HG03097 (cell line): Measurements from ENCODE around the gene SCARB1.

Experiments used
- ATAC-seq: cut with Tn5 transposase; IDR thresholded peaks from one replicate; pipeline ENCODE4 v1.9.1; 2021; ENCODE audit not compliant: unreplicated experiment, low FRiP score

Gene SCARB1

DNA sequence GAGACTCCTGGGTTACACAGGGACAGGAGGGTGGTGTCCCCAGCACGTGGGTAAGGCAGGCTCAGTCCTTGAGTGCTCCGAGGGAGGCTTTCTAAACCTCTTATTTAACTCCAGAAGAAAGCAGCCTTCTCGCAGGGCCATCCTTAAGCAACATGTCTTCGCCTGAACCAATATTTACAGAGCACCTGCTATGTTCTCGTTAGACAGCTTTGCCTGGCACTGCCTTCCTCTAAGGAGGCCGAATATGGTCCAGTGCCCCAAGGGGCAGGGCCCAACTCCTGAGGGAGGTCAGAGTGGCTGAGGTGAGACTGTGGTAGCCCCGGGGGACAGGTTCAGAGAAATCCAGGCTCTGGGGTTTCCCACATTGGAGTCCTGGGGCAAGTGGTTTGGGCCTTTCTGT, 2.1 kb upstream of the SCARB1 start:
- no peak for ATAC-seq

DNA sequence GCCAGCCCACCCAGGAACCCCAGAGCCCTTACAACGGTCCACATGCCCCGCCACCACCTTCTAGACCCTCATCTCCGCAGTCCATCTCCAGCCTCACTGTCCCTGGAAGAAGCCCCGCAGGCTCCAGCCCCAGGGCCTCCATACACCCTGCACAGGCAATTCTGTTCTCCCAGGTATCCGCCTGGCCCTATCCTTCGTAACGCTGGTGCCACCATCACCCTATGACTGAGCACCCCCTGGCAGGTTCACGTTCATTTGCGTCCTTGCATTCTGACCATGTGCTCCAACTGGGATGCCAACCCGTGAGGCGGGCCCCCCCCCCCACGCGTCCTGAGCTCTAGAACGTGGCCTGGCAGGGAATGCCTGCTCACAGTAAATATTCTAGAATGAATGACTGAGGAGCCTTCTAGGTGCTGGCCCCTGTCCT, 675 bp upstream of the SCARB1 start:
- ATAC-seq = no peak

DNA sequence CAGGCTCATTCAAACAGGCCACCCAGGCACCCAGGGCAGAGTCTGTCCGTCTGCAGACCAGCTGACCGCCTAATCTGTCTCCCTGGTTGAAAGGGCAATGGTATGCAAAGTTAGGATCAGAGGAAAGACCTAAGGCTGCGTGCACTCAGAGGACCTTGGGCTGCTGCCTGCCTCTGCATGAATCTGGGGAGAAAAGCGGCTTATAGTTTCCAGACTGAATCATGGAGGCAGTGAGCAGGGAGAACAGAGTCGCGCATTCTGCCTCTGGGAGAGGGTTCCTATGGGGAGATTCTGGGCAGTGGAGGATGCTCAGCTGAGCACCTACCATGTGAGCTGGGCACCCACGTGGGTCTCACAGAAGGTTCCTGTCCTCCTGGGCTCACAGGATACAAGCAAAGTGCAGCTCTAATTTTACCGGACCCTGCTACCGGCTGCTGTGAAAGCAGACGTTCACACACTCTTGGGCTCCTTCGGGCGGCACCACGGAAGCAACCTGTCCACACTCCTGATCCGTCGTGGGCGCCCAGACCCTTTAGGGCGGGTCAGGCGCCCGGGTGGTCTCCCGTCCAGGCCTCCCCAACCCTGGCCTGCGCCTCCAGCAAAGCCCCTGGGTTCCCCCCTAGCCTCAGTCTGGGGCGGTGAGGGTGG, 772 bp downstream of the SCARB1 start:
- peak; percentile 22 for ATAC-seq

DNA sequence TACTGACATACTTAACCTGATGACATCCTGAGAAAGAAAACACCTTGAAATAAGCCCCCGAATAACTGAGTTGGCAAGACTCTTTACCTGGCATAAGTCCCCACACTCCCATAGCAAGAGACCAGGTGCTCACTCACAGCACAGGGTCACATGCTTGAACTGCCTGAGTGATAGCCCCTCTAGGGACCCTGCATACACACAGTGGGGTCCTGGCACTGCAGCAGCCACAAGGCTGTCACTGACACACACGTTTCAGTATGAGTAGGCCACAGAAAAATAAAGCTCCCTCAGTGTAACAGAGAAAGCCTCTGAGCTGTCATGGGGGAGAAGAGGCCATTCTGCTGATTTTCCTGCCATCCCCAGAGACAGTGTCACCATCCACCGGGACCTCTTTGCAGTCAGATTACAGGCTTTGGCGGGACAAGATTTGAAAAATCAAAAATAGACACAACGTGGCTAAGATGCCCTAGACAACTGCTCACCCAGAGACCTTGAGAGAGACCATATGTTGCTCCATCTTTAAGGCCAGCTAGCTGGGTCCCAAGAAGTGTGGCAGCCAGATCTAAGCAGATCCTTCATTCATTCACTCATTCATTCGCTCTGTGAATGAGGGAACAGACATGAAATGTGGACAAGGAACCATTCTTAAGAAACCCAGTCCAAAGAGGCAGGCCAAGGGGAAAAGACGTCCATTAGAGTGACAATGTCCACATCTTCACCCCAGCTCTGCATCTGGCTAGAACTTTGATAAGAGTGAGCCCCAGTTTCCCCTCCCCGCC, 1.6 kb downstream of the SCARB1 start:
- ATAC-seq = no peak

DNA sequence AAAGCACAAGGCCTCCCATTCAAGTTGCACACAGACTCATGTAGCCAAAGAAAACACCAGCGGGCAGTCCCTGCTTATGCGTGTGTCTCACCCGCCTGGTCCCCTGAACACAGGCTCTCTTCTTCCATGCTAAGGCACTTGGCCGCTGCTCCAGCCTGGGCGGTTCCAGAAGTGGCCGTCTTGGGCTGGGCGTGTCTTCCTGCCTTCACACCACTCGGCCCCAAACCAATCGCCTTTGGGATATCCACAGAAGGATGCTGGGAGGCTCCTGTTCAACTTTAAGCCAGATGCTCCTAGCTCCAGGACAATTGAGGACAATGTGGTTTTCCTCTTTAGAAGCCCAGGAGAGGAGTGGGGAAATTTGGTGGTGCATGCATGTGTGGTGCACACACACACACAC, 2.2 kb downstream of the SCARB1 start:
- ATAC-seq = no peak

DNA sequence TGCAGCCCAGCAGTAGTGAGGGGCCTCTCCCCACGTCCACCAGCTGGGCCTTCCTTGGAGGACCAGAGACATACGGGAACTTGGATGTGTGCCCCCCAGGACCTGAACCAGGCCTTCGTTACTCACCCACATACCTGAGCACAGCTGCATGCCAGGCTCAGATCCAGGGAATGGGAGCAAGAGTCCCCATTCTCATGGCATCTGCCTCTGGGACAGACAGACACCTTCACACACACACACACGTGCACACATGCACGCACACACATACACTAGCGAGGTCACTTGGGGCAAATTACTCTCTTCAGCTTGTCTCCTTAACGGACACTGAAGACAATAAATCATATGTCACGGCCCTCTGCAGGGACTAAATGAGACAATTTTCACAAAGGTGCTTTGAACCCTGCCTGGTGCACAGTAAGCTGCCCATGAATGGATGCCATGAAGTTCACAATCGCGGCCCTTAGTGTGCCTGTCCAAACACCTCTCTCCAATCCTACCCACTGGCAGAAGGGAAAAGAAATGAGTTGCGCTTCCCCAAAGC, 5.7 kb downstream of the SCARB1 start:
- no peak for ATAC-seq

DNA sequence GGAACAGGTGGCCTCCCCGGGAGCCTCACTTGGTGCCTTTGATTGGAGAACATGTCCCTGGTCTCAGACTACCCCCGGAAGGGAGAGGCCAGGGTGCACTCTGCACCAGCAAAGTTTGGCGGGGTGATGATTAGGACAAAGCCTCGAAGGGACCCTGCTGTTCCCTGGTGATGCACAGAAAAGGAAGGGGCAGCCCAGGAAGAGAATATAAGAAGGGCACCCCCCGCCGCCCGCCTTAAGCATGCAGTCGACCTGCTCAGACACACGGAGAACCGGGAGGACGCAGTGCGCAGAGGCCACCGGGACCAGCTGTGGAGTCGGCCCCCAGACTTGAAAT, 6.9 kb downstream of the SCARB1 start:
- ATAC-seq = no peak

DNA sequence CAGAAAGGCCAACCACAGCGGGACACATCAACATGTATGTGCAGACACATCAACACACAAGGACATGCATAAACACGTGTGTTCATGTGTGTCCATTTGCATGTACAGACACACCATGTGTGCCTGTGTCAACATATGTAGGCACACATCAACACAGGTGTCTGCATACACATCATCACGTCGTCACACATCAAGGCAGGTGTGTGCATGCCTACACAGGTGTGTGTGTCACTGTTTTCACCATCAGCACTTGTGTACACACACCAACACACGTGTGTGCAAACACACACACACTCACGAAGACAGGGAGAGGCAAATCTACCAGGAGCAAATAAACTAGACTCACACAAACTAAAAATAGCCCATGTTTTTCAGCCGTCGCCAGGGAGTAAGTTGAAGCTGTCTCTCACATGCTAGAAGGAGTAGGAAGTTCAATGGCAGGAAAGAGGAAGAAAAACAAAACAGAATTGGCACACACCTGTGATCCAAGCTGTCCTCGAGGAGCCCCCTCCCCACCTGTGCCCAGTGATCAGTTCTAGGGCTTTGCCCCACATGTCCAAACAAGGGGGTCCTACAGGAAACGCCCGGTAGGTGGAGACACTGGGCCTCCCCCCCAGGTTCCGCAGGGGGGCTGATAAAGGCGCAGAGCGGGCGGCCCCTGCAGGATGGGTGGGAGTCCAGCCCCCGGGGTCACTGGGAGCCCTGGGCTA, 7.4 kb downstream of the SCARB1 start:
- ATAC-seq = no peak

DNA sequence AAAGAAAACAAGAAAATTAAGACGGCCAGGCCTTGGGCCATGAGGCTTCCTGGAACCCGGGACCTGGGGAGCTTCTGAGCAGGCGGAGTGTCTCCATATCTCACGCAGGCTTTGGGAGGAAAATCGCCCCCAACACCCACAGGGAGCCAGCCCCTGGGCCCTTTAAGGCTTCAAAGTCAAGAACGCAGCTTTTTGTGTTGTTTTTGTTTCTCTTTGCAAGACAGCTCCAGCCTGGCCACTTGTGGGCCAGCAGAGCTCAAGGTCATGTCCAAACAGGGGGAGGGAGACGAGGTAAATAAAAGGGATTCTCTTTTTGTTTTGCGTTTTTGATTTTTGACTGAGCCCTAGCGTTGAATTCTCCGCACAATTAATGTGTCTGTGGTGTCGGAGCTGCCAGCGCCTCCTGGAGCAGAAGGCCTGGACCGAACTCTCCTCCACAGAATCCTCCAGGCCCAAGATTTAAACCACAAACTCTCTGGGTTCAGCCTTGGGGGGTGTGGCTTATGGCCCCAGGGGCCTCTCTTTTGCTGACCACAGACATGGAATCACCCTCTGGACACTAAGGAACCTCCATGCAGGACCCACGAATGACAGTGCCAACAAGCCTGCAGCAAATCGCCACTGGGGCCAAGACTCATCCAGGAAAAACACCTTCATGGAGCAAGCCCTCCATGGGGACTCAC, 8.2 kb downstream of the SCARB1 start:
- ATAC-seq = no peak

DNA sequence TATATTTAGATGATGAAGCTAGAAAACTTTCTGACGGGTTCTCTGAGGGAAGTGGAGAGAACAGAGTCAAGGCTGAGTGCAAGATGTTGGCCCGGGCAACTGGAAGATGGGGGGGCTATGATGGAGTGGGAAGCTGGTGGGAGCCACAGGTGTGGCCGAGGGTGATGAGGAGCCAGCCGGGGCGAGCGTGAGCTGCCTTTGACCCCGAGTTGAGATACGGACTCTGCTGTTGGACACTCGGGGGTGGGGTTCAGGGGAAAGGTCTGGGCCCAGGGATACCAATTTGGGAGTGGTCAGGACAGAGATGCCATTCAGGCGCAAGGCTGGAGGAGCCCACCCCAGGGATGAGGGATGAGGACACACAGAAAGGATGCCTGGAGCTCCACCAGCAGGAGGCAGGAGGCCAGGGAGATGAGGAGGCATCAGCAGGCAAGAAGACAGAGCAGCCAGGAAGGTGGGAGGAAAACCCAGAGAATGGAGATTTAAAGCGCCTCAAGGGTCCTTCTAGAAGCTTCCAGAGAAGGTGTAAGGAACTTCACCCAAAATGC, 9.0 kb downstream of the SCARB1 start:
- ATAC-seq = no peak

DNA sequence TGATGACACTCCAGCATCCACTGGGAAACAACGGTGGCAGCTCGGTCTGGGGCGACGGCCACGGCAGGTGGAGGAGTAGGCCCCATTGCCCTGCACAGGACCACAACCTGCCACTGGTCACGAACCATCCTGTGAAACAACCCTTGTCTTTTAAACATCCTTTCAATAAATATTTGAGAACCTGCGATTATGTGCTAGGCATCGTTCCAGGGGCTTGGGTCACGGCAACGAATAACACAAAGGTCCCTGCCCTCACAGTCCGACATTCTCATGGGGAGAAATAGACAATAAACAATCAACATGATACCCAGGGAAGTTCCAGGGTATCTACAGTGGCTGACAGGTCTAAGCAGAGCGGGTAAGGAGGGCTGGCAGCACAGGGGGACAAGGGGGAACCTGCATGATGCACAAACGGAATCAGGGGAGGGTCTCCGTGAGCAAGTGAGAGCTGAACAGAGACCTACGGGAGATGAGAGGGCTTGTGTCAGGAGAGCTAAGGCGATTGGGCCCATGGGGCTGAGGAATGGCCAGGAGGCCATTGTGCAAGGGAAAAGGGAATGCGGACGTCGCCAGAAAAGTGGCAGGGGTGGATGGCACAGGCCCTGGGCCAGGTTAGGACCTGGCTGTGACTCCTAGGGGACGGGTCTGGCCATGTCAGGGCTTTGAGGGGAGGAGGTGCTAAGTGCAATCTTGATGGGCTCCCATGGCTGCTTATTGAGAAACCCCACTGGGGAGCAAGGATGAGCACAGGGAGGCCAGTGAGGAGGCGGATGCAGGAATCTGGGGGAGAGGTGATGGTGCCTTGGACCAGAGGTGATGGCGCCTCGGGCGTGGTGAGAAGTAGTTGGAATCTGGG, 9.7 kb downstream of the SCARB1 start:
- no peak for ATAC-seq

DNA sequence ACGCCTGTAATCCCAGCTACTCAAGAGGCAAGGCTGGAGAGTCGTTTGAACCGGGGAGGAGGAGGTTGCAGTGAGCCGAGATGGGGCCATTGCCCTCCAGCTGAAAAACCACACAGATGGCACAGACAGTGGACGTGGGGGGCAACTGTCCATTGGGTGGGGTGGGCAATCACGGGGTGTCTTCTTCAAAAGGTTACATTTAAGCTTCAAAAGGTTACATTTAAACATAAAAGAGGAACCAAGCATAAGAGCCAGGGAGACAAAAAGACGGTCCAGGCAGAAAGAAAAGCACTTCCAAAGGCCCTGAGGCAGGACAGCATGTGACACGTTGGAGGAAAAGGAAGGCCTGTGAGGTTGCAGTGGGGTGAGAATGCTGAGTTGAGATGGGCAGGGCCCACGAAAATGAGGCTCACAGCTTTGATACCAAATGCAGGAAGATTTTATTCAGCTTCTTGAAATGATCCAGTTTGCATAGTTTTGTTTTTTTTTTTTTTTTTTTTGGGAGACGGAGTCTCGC, 10.7 kb downstream of the SCARB1 start:
- ATAC-seq = no peak

DNA sequence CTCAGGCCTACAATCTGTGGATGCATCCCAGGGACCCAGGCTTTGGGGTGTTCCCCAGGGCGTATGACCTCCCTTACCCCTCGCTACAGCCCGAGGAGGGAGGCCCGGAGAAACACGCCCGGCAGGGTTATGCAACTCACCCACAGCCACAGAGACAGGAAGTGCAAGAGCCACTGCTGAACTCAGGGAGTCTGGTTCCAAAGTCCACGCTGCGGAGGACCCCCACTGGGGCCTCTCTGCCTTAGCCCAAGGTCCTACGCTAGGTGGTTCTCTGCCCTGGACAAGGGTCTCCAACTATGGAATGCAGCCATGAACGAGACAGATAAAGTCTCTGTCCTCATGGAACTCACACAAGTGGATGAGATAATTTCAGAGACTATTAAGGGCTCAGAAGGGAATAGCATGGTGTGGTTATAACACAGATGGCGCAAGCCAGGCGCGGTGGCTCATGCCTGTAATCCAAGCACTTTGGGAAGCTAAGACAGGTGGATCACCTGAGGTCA, 11.3 kb downstream of the SCARB1 start:
- ATAC-seq = no peak

DNA sequence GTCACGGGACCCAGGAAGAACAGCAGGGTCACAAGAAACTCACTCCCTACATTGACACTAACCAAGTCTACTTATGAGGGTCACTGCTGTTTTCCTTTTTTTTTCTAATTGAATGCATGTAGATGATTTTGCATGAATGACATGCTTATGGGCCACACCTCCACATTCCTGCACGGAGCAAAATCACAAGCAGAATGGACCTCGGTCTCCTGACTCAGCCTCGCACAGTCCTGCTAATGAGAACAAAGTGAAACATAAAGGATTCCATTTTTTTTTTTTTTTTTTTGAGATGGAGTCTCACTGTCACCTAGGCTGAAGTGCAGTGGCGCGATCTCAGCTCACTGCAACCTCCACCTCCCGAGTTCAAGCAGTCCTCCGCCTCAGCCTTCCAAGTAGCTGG, 12.3 kb downstream of the SCARB1 start:
- ATAC-seq = no peak

DNA sequence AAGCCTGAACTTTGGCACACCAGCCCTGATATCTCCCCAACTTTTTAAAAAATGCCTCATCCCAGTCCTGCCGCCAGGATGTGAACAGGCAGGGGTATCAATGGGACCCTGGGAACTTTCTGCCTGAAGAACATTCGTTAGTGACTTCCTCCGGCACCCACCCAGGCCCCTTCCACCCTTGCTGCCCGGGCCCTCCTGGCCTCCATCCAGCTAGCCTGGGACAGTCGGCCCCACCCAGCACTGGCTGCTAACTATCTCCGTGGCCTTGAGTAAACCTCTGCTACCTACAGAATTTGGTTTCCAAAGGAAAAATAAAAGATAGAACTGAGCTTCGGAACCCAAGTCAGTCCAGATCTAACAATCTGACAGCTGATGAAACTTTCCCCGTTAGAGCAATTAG, 14.3 kb downstream of the SCARB1 start:
- no peak for ATAC-seq

DNA sequence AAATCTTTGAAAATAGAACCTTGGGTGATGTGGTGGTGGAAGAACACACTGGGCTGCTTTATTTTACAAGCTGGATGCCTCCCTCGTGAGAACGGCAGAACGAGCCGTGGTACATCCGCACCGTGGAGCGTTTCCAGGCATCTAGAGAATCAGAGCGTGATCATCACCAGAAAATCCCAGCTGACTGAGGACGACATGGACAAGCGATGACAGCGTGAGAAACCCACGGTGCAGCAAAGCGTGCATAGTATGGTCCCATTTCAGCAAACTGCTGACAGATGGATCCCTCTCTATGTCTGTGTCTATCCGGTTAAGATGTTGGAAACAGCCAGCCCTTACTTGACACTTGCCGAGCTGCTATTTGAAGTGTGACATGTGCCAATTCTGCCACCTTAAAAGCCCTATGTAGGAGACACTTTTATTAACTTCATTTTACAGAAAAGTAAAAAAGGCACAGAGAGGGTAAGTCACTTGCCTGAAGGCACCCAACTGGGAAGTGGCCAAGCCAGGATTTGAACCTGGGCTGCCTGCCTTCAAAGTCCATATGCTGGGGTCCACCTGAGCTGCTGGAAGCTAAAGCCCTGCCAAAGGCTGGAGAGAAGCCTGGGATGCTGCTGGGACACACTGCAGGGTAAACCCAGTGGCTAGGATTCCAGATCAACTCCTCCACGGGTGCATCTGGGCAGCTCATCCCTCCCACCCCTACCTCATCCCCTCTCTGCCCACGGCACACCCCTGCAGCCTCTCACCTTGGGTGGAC, 14.9 kb downstream of the SCARB1 start:
- no peak for ATAC-seq

DNA sequence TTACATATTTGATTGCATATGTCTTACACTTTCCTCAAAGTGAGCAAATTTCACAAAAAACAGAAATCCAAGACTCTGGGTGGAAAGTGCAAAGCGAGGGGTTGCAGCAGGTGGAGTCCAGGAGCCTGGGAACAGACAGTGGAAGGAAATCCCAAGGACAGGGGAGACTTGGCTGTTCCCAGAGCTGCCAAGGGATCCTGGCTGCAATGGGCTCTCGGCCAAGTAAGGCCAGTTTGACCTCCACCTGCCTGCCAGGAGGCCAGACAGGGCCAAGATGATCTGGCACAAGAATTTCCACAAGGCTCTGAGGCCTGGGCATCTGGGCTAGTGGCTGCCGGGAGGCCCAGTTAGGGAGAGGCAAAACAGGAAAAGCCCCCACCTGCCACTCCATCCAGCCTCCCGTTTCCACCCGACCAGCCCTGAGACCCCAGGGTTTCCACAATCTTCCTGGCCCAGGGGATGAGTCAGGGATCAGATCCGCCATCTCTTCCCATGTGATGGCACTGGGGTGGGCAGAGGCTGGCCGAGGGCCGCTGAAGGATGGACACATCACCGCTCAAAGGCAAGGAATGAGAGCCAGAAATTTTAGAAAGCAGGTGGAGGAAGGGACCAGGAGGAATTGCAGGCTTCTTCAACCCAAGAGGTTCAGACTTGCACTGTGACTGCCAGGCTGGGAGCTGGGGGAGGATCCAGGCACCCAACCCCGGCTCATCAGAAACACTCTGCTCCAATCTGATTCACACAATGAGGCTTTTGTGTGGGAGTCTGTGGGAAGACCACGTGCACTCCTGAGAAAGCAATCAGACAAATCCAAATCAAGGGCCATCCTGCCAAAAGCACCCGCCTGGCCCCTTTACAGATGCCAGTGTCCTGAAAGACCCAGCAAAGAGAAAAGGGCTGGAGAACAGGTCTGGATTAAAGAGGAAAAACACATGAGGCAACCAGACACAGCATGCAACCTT, 16.3 kb downstream of the SCARB1 start:
- no peak for ATAC-seq
